ENCODE results near the gene UHRF2.

- TF ChIP-seq, protein P1, sequence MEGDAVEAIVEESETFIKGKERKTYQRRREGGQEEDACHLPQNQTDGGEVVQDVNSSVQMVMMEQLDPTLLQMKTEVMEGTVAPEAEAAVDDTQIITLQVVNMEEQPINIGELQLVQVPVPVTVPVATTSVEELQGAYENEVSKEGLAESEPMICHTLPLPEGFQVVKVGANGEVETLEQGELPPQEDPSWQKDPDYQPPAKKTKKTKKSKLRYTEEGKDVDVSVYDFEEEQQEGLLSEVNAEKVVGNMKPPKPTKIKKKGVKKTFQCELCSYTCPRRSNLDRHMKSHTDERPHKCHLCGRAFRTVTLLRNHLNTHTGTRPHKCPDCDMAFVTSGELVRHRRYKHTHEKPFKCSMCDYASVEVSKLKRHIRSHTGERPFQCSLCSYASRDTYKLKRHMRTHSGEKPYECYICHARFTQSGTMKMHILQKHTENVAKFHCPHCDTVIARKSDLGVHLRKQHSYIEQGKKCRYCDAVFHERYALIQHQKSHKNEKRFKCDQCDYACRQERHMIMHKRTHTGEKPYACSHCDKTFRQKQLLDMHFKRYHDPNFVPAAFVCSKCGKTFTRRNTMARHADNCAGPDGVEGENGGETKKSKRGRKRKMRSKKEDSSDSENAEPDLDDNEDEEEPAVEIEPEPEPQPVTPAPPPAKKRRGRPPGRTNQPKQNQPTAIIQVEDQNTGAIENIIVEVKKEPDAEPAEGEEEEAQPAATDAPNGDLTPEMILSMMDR (IDR thresholded peaks at IDR 0.05): no peak
- TF ChIP-seq POLR2A (IDR thresholded peaks at IDR 0.05; ENCODE audit: low read depth) (no peak), EP300 (IDR thresholded peaks at IDR 0.05) (no peak)
These were observed 139.0 kb downstream of the UHRF2 start for GRCh38 chr9:6552033-6552432.
